ENCODE results near the gene CEP85L.
"Not testable (repeated sequence)": the region's sequence is repeated elsewhere in the genome, so short reads cannot be mapped to it uniquely, and the experiment has no call there.

Gene CEP85L

DNA sequence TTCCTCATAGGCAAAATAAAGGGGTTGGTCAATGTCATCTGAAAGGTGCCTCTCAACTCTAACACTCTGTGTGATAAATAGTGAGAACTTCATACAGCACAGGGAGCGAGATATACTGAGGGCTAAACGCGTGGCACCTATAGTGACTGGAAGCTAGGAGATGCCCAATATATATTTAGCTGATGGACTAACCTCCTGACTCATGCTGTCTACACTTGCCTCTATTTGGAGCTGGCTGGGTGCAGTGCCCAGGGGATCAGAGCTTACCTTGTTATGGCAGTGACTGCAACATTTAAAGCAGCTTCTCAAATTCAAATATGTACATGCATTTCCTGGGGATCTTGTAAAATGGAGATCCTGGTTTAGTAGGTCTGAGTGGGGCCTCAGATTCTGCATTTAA lies 214.9 kb downstream of the CEP85L start:
- Histone ChIP-seq H3K27me3 (ENCODE audit: low read depth, low read length) (no peaks in the 10 kb centered on the region), H3K9me3 (ENCODE audit: control insufficient read depth in 1 of 2, low read length in 2 of 2) (peaks cover 0 to 16% of the 10 kb centered on the region in 2 donors), H3K4me3 (ENCODE audit: low read depth in 1 of 2, low read length in 2 of 2) (no peak overlapping the region), H3K4me1 (ENCODE audit: control insufficient read depth in 1 of 2, insufficient read depth in 2 of 2, low read length in 2 of 2) (no peaks in the 10 kb centered on the region), H3K27ac (ENCODE audit: low read length) (no peak overlapping the region), H3K36me3 (ENCODE audit: control insufficient read depth in 1 of 2, insufficient read depth in 2 of 2, low read length in 2 of 2) (no peaks in the 10 kb centered on the region)

DNA sequence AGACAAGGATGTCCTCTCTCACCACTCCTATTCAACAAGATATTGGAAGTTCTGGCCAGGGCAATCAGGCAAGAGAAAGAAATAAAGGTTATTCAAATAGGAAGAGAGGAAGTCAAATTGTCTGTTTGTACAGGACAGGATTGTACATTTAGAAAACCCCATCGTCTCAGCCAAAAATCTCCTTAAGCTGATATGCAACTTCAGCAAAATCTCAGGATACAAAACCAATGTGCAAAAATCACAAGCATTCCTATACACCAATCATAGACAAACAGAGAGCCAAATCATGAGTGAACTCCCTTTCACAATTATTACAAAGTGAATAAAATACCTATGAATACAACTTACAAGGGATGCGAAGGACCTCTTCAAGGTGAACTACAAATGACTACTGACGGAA lies 217.2 kb downstream of the CEP85L start:
- not testable (repeated sequence) for H3K4me1 ChIP-seq (ENCODE audit: control insufficient read depth in 1 of 2, insufficient read depth in 2 of 2, low read length in 2 of 2); H3K36me3 ChIP-seq (ENCODE audit: control insufficient read depth in 1 of 2, insufficient read depth in 2 of 2, low read length in 2 of 2); H3K27me3 ChIP-seq (ENCODE audit: low read depth, low read length); H3K27ac ChIP-seq (ENCODE audit: low read length); H3K4me3 ChIP-seq (ENCODE audit: low read depth in 1 of 2, low read length in 2 of 2); H3K9me3 ChIP-seq (ENCODE audit: control insufficient read depth in 1 of 2, low read length in 2 of 2)

DNA sequence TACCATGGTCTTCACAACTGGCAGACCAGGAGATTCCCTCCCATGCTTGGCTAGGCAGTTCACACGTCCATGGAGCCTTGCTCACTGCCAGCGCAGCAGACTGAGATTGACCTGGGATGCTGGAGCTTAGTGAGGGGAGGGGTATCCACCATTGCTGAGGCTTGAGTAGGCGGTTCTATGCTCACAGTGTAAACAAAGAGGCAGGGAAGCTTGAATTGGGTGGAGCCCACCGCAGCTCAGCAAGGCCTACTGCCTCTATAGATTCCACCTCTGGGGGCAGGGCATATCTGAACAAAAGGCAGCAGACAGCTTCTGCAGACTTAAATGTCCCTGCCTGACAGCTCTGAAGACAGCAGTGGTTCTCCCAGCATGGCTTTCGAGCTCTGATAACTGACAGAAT lies 230.1 kb downstream of the CEP85L start:
- not testable (repeated sequence) for H3K9me3 ChIP-seq (ENCODE audit: control insufficient read depth in 1 of 2, low read length in 2 of 2); H3K4me1 ChIP-seq (ENCODE audit: control insufficient read depth in 1 of 2, insufficient read depth in 2 of 2, low read length in 2 of 2); H3K27ac ChIP-seq (ENCODE audit: low read length); H3K4me3 ChIP-seq (ENCODE audit: low read depth in 1 of 2, low read length in 2 of 2); H3K36me3 ChIP-seq (ENCODE audit: control insufficient read depth in 1 of 2, insufficient read depth in 2 of 2, low read length in 2 of 2); H3K27me3 ChIP-seq (ENCODE audit: low read depth, low read length)

DNA sequence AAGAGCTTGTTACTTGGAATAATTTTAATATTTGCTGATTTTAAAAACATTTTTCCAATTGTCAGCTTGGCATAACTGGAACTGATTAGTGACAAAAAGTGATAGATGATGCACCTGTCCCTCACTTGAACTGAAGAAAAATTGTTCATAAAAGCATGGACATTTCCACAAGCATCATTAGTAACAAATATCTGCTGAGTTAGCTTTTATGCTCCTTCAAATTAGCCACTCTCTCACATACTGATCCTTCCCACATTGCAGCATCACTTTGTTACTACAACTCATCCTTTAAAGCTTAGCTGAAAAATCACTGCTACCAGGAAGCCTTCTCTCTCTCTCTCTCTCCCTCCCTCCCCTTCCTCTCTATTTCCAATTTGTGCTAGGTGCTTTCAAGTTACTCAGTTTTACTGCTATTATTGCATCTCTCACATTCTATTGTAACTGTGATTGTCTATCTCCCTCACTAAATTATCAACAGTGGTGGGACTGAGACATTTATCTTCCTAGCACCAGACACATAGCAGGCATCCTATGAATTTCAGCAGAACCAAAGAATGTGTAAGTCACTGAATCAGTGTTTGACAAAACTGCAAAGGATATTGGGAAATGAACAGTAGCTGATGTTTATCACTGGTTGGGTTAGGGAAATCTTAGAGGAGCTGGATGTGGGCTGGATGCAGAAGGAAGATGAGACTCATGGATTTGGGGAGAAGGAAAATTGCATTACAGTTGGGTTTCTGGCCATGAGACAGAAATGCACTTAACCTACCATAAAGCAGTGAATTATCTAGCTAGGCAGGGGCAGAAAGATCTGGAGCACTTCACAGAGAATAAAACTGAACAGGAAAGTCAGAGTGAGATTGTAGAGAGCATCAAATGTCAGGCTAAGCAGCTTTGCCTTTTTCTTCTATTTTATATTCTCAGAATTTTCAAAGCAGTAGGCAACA lies 231.7 kb downstream of the CEP85L start:
- Histone ChIP-seq H3K27me3 (ENCODE audit: low read depth, low read length) (no peaks in the 10 kb centered on the region), H3K36me3 (ENCODE audit: control insufficient read depth in 1 of 2, insufficient read depth in 2 of 2, low read length in 2 of 2) (no peaks in the 10 kb centered on the region), H3K4me1 (ENCODE audit: control insufficient read depth in 1 of 2, insufficient read depth in 2 of 2, low read length in 2 of 2) (no peaks in the 10 kb centered on the region), H3K27ac (ENCODE audit: low read length) (no peak overlapping the region), H3K4me3 (ENCODE audit: low read depth in 1 of 2, low read length in 2 of 2) (no peak overlapping the region), H3K9me3 (ENCODE audit: control insufficient read depth in 1 of 2, low read length in 2 of 2) (no peaks in the 10 kb centered on the region)
